Muscle layer of duodenum (tissue), 2 donors: ENCODE measurements around the gene MYCT1.

Experiments used
- H3K27ac ChIP-seq: one replicate; pipeline ENCODE4 v1.7.0; 2013; ENCODE audit warnings: mild to moderate bottlenecking, low read length
- H3K27me3 ChIP-seq: one replicate; pipeline ENCODE4 v1.7.0; 2013; ENCODE audit warnings: low read depth, mild to moderate bottlenecking, control low read depth, low read length
- H3K36me3 ChIP-seq, 2 donors: one replicate each; pipeline ENCODE4 v1.7.0; 2013; ENCODE audit warnings: low read length in 2 of 2, control low read depth in 1 of 2, mild to moderate bottlenecking in 1 of 2; ENCODE audit not compliant: insufficient read depth in 2 of 2, control insufficient read depth in 1 of 2
- H3K4me1 ChIP-seq, 2 donors: one replicate each; pipeline ENCODE4 v1.7.0; 2013; ENCODE audit warnings: low read length in 2 of 2, mild to moderate bottlenecking in 2 of 2, control low read depth in 1 of 2, moderate library complexity in 1 of 2; ENCODE audit not compliant: insufficient read depth in 2 of 2, control insufficient read depth in 1 of 2
- H3K4me3 ChIP-seq, 2 donors: one replicate each; pipeline ENCODE4 v1.7.0; 2013; ENCODE audit warnings: low read length in 2 of 2, low read depth in 1 of 2, mild to moderate bottlenecking in 1 of 2
- H3K9me3 ChIP-seq, 2 donors: one replicate each; pipeline ENCODE4 v1.7.0; 2013; ENCODE audit warnings: low read length in 2 of 2, control low read depth in 1 of 2, mild to moderate bottlenecking in 1 of 2; ENCODE audit not compliant: control insufficient read depth in 1 of 2
- donor health status: healthy.

The MYCT1 gene

GRCh38 chr6:152769993-152770392 is 72.3 kb downstream of the MYCT1 start:
- H3K9me3 ChIP-seq = no peaks in the 10 kb centered on the region
- H3K4me3 ChIP-seq = no peak overlapping the region
- no peaks in the 10 kb centered on the region for H3K36me3 ChIP-seq
- no peak overlapping the region for H3K27ac ChIP-seq
- no peaks in the 10 kb centered on the region for H3K27me3 ChIP-seq
- H3K4me1 ChIP-seq = no peaks in the 10 kb centered on the region

- Histone ChIP-seq H3K27ac (no peak overlapping the region), H3K4me3 (no peak overlapping the region)
Observed at GRCh38 chr6:152771061-152771687, 73.5 kb downstream of the MYCT1 start.

More at GRCh38 chr6:152771061-152771687, 73.5 kb downstream of the MYCT1 start:
- no peaks in the 10 kb centered on the region for H3K27me3 ChIP-seq
- H3K9me3 ChIP-seq = no peaks in the 10 kb centered on the region
- no peaks in the 10 kb centered on the region for H3K36me3 ChIP-seq
- H3K4me1 ChIP-seq = no peaks in the 10 kb centered on the region
